Neural progenitor cell (in vitro differentiated cells): ENCODE measurements around the gene CDCA4. TPM values are rescaled to one million over a fixed set of nuclear protein-coding genes. Genes with fewer than 3 reads are reported as not detected.

Experiments used
- DNase-seq: peaks from one replicate; pipeline ENCODE4 v3.0.0-alpha.2; 2016; ENCODE audit warnings: low spot score
- H2AFZ ChIP-seq: fragments of 200-600 bp; sonication (generic); replicated peaks from 2 replicates; pipeline ENCODE4 v1.6.1; 2016; ENCODE audit warnings: antibody characterized with exemption
- H3F3A ChIP-seq: fragments of 200-600 bp; sonication (generic); 2 replicates; pipeline ENCODE4 v1.6.1; 2016; ENCODE audit warnings: antibody characterized with exemption, low read depth
- H3K27ac ChIP-seq: fragments of 200-600 bp; sonication (generic); 2 replicates; pipeline ENCODE4 v1.5.1; 2016; ENCODE audit warnings: mild to moderate bottlenecking
- H3K27me3 ChIP-seq: fragments of 200-600 bp; sonication (generic); 2 replicates; pipeline ENCODE4 v1.6.1; 2016; ENCODE audit warnings: mild to moderate bottlenecking, moderate library complexity
- H3K36me3 ChIP-seq: fragments of 200-600 bp; sonication (generic); 2 replicates; pipeline ENCODE4 v1.5.1; 2016
- H3K4me1 ChIP-seq: fragments of 200-600 bp; sonication (generic); 2 replicates; pipeline ENCODE4 v1.6.1; 2016; ENCODE audit warnings: mixed run types
- H3K4me2 ChIP-seq: fragments of 200-600 bp; sonication (generic); 2 replicates; pipeline ENCODE4 v1.6.1; 2016
- H3K4me3 ChIP-seq: fragments of 200-600 bp; sonication (generic); 2 replicates; pipeline ENCODE4 v1.5.1; 2016
- H3K79me2 ChIP-seq: fragments of 200-600 bp; sonication (generic); 2 replicates; pipeline ENCODE4 v1.6.1; 2016; ENCODE audit warnings: low read depth
- H3K9ac ChIP-seq: fragments of 200-600 bp; sonication (generic); 2 replicates; pipeline ENCODE4 v1.6.1; 2016
- H3K9me3 ChIP-seq: fragments of 200-600 bp; sonication (generic); 2 replicates; pipeline ENCODE4 v1.5.1; 2016; ENCODE audit warnings: low read depth
- H4K20me1 ChIP-seq: fragments of 200-600 bp; sonication (generic); 2 replicates; pipeline ENCODE4 v1.6.1; 2016; ENCODE audit warnings: low read depth
- H3K27ac Mint-ChIP-seq: 3 replicates; pipeline ENCODE4 v1.8.0; 2021; ENCODE audit warnings: mixed read lengths
- H3K27me3 Mint-ChIP-seq: 2 replicates; pipeline ENCODE4 v1.8.0; 2022; ENCODE audit warnings: low read depth, mild to moderate bottlenecking, inconsistent platforms, moderate library complexity, mixed read lengths; ENCODE audit not compliant: insufficient read depth
- H3K36me3 Mint-ChIP-seq: 3 replicates; pipeline ENCODE4 v1.8.0; 2021; ENCODE audit warnings: mixed read lengths
- H3K4me1 Mint-ChIP-seq: 3 replicates; pipeline ENCODE4 v1.8.0; 2021; ENCODE audit warnings: mixed read lengths
- H3K4me3 Mint-ChIP-seq: 3 replicates; pipeline ENCODE4 v1.8.0; 2021; ENCODE audit warnings: mild to moderate bottlenecking, moderate library complexity, mixed read lengths
- H3K9me3 Mint-ChIP-seq: 3 replicates; pipeline ENCODE4 v1.8.0; 2020; ENCODE audit warnings: mixed read lengths
- CTCF ChIP-seq: fragments of 200-600 bp; sonication (generic); IDR thresholded peaks from 2 replicates; pipeline ENCODE4 v1.5.1; 2017; ENCODE audit warnings: antibody characterized with exemption, mild to moderate bottlenecking
- EZH2 ChIP-seq: fragments of 200-600 bp; sonication (generic); IDR thresholded peaks from 2 replicates; pipeline ENCODE4 v1.6.1; 2017; ENCODE audit warnings: antibody characterized with exemption, mild to moderate bottlenecking, moderate library complexity
- EZH2phosphoT487 ChIP-seq: fragments of 200-600 bp; sonication (generic); IDR thresholded peaks from 2 replicates; pipeline ENCODE4 v1.6.1; 2017; ENCODE audit warnings: antibody characterized with exemption
- total RNA-seq: library from RNA; depleted of rRNA; stranded (reverse); fragments of >200 nt; gene quantifications from 2 replicates; pipeline ENCODE4 v1.2.3, GENCODE V29; 2015; ENCODE audit warnings: low replicate concordance

CDCA4 gene
- total RNA-seq, 1 donor from 2014 or later, result 56.6 TPM

GRCh38 chr14:105068818-105069217 lies 47.9 kb upstream of the CDCA4 start:
- TF ChIP-seq EZH2, result no peak
- no peak for TF ChIP-seq CTCF
- no peak for TF ChIP-seq EZH2phosphoT487
- H3K27ac ChIP-seq, result no peak overlapping the region
- no peak overlapping the region for H3K4me2 ChIP-seq
- no peak for DNase-seq
- peaks cover 2% of the 10 kb centered on the region for H3K27me3 Mint-ChIP-seq
- no peak overlapping the region for H3K4me3 ChIP-seq
- no peak overlapping the region for H3K4me3 Mint-ChIP-seq
- H3K4me1 ChIP-seq, result peaks cover 13% of the 10 kb centered on the region
- H4K20me1 ChIP-seq, result no peaks in the 10 kb centered on the region
- peak overlapping the region; percentile 13 for H3K27ac Mint-ChIP-seq
- H3K9me3 ChIP-seq, result no peaks in the 10 kb centered on the region
- H3F3A ChIP-seq, result no peaks in the 10 kb centered on the region
- H2AFZ ChIP-seq, result no peak overlapping the region
- H3K36me3 ChIP-seq, result no peaks in the 10 kb centered on the region
- no peaks in the 10 kb centered on the region for H3K79me2 ChIP-seq
- H3K27me3 ChIP-seq, result no peaks in the 10 kb centered on the region
- H3K9me3 Mint-ChIP-seq, result no peaks in the 10 kb centered on the region
- H3K36me3 Mint-ChIP-seq, result no peaks in the 10 kb centered on the region
- no peak overlapping the region for H3K9ac ChIP-seq
- peaks cover 14% of the 10 kb centered on the region for H3K4me1 Mint-ChIP-seq

GRCh38 chr14:105067969-105068301 lies 47.1 kb upstream of the CDCA4 start:
- no peaks in the 10 kb centered on the region for H3K9me3 ChIP-seq
- no peaks in the 10 kb centered on the region for H4K20me1 ChIP-seq
- H3K27me3 ChIP-seq, result no peaks in the 10 kb centered on the region
- no peak overlapping the region for H3K9ac ChIP-seq
- TF ChIP-seq EZH2phosphoT487 (no peak), CTCF (no peak), EZH2 (no peak)
- H3K27ac ChIP-seq, result no peak overlapping the region
- no peaks in the 10 kb centered on the region for H3K9me3 Mint-ChIP-seq
- H3K4me1 Mint-ChIP-seq, result peaks cover 14% of the 10 kb centered on the region
- H3K4me3 Mint-ChIP-seq, result no peak overlapping the region
- H3K79me2 ChIP-seq, result no peaks in the 10 kb centered on the region
- H3K27ac Mint-ChIP-seq, result no peak overlapping the region
- H3K4me2 ChIP-seq, result no peak overlapping the region
- no peak overlapping the region for H2AFZ ChIP-seq
- H3K36me3 Mint-ChIP-seq, result no peaks in the 10 kb centered on the region
- peaks cover 2% of the 10 kb centered on the region for H3K27me3 Mint-ChIP-seq
- H3K4me3 ChIP-seq, result no peak overlapping the region
- H3K36me3 ChIP-seq, result no peaks in the 10 kb centered on the region
- DNase-seq, result no peak
- no peaks in the 10 kb centered on the region for H3F3A ChIP-seq
- H3K4me1 ChIP-seq, result peaks cover 13% of the 10 kb centered on the region

GRCh38 chr14:105067140-105067968 lies 46.5 kb upstream of the CDCA4 start:
- Mint-ChIP-seq H3K4me1 (peaks cover 14% of the 10 kb centered on the region), H3K36me3 (no peaks in the 10 kb centered on the region), H3K27me3 (peaks cover 2% of the 10 kb centered on the region), H3K27ac (no peak overlapping the region), H3K4me3 (no peak overlapping the region), H3K9me3 (no peaks in the 10 kb centered on the region)
- H3K79me2 ChIP-seq, result no peaks in the 10 kb centered on the region
- H4K20me1 ChIP-seq, result no peaks in the 10 kb centered on the region
- TF ChIP-seq EZH2phosphoT487 (no peak), CTCF (no peak), EZH2 (no peak)
- no peak overlapping the region for H2AFZ ChIP-seq
- H3K9ac ChIP-seq, result no peak overlapping the region
- H3K4me1 ChIP-seq, result peaks cover 13% of the 10 kb centered on the region
- no peaks in the 10 kb centered on the region for H3K36me3 ChIP-seq
- no peaks in the 10 kb centered on the region for H3F3A ChIP-seq
- H3K27me3 ChIP-seq, result no peaks in the 10 kb centered on the region
- no peak for DNase-seq
- H3K9me3 ChIP-seq, result no peaks in the 10 kb centered on the region
- no peak overlapping the region for H3K27ac ChIP-seq
- H3K4me2 ChIP-seq, result no peak overlapping the region
- H3K4me3 ChIP-seq, result no peak overlapping the region
